Fibroblast of pulmonary artery (primary cell): ENCODE data around the gene THAP7.

ENCODE experiments used
- DNase-seq: peaks from one replicate; pipeline ENCODE4 v3.0.0-alpha.2; 2010; ENCODE audit warnings: low read depth
- H3K4me3 ChIP-seq: replicated peaks from 2 replicates; pipeline ENCODE4 v1.5.1; 2011; ENCODE audit warnings: low read depth, mild to moderate bottlenecking, control low read depth, low read length, moderate library complexity
- CTCF ChIP-seq: IDR thresholded peaks from 2 replicates; pipeline ENCODE4 v1.5.1; 2011; ENCODE audit warnings: mild to moderate bottlenecking, control low read depth, low read length, inconsistent platforms; ENCODE audit errors: missing control alignments

Gene THAP7

GRCh38 chr22:20983081-20983771, 18.7 kb downstream of the THAP7 start:
- TF ChIP-seq CTCF: no peak
- DNase-seq: no peak
- H3K4me3 ChIP-seq: peak overlapping the region; percentile 74

- TF ChIP-seq CTCF: no peak
- DNase-seq: no peak
- H3K4me3 ChIP-seq: peak overlapping the region; percentile 74
Measured at GRCh38 chr22:20982563-20982882, 19.4 kb downstream of the THAP7 start.

- peak; percentile 50 for TF ChIP-seq CTCF
- peak within 1 kb of the TSS; percentile 74 for H3K4me3 ChIP-seq
- peak; percentile 80 for DNase-seq
Measured at GRCh38 chr22:20981787-20982562, 19.9 kb downstream of the THAP7 start, which contains the start of gene LZTR1. Gene LZTR1, plus strand, starts transcription at chr22:20982297. Its CDS starts 75 bp downstream, at chr22:20982372.

- TF ChIP-seq CTCF: no peak
- no peak for DNase-seq
- H3K4me3 ChIP-seq: peak overlapping the region; percentile 74
Measured at GRCh38 chr22:20980938-20981722, 20.8 kb downstream of the THAP7 start.

GRCh38 chr22:20980523-20980922, 21.4 kb downstream of the THAP7 start:
- no peak for TF ChIP-seq CTCF
- H3K4me3 ChIP-seq: no peak overlapping the region
- no peak for DNase-seq

GRCh38 chr22:20979940-20980453, 21.9 kb downstream of the THAP7 start:
- peak overlapping the region; percentile 24 for H3K4me3 ChIP-seq
- DNase-seq: no peak
- TF ChIP-seq CTCF: no peak
